B cell (primary cell): Measurements from ENCODE around the gene MBD1. TPM values are rescaled to one million over a fixed set of nuclear protein-coding genes. Genes with fewer than 3 reads are reported as not detected.

Experiments used
- ATAC-seq: fragments of 200-7000 bp; cut with Tn5 transposase; one replicate; pipeline ENCODE4 v1.10.0; 2021; ENCODE audit warnings: low read depth, mild to moderate bottlenecking, moderate number of reproducible peaks, moderate library complexity
- CTCF ChIA-PET: fragments of 350-600 bp; sonication (Branson Sonifier 250); formaldehyde crosslinking; loops from one replicate; lab custom pipeline; 2021; ENCODE audit warnings: antibody characterized with exemption, inconsistent platforms; lab: Charles Lee
- POLR2A ChIA-PET: fragments of 350-600 bp; sonication (Branson Sonifier 250); formaldehyde crosslinking; loops from one replicate; lab custom pipeline; 2021; ENCODE audit warnings: antibody characterized with exemption; lab: Charles Lee
- DNase-seq: peaks from one replicate; pipeline ENCODE4 v3.0.0; 2013
- H2AFZ ChIP-seq: 2 replicates; pipeline ENCODE4 v1.6.1; 2012; ENCODE audit warnings: mild to moderate bottlenecking, low read depth, low read length; ENCODE audit not compliant: insufficient read depth, poor library complexity, severe bottlenecking
- H3K27ac ChIP-seq, 2 donors: 1 replicate in 1 of 2; 2 replicates in 1 of 2; pipeline ENCODE4 v1.5.1; 2012 to 2013; ENCODE audit warnings: low read length in 2 of 2, mild to moderate bottlenecking in 2 of 2, moderate library complexity in 1 of 2
- H3K27me3 ChIP-seq, 4 experiments: fragments of 200-600 bp in 1 of 4; sonication (generic) in 1 of 4; replicated peaks in 1 of 4; 1 replicate in 2 of 4; 2 replicates in 2 of 4; pipeline versions ENCODE4 v1.6.1 to v1.7.0; 2013 to 2016; ENCODE audit warnings: low read length in 3 of 4, mild to moderate bottlenecking in 2 of 4, mixed read lengths in 1 of 4, moderate library complexity in 1 of 4; ENCODE audit not compliant: insufficient read depth in 4 of 4, control insufficient read depth in 3 of 4; ENCODE audit errors: control extremely low read depth in 1 of 4
- H3K36me3 ChIP-seq, 2 experiments: replicated peaks in 1 of 2; 1 replicate in 1 of 2; 2 replicates in 1 of 2; pipeline versions ENCODE4 v1.6.1 to v1.7.1; 2013; ENCODE audit warnings: low read length in 1 of 2; ENCODE audit not compliant: insufficient read depth in 2 of 2, control insufficient read depth in 1 of 2; ENCODE audit errors: control extremely low read depth in 1 of 2, extremely low read depth in 1 of 2
- H3K4me1 ChIP-seq, 2 donors: fragments of 200-600 bp in 1 of 2; sonication (generic) in 1 of 2; 1 replicate in 1 of 2; 2 replicates in 1 of 2; pipeline versions ENCODE4 v1.5.1 to v1.6.1; 2013 to 2017; ENCODE audit warnings: low read length in 2 of 2; ENCODE audit not compliant: control insufficient read depth in 2 of 2, insufficient read depth in 2 of 2
- H3K4me2 ChIP-seq: replicated peaks from 2 replicates; pipeline ENCODE3; 2012; ENCODE audit warnings: mild to moderate bottlenecking, low read depth, low read length; ENCODE audit not compliant: poor library complexity, severe bottlenecking
- H3K4me3 ChIP-seq, 5 experiments: fragments of 200-600 bp in 1 of 5; sonication (generic) in 1 of 5; 1 replicate in 3 of 5; 2 replicates in 2 of 5; pipeline versions ENCODE4 v1.5.1 to v1.7.0; 2011 to 2016; ENCODE audit warnings: low read length in 4 of 5, mild to moderate bottlenecking in 4 of 5, low read depth in 2 of 5, control low read depth in 1 of 5, moderate library complexity in 1 of 5; ENCODE audit not compliant: insufficient read depth in 1 of 5; ENCODE audit errors: control extremely low read depth in 1 of 5, extremely low read depth in 1 of 5
- H3K79me2 ChIP-seq: fragments of 200-600 bp; sonication (generic); one replicate; pipeline ENCODE4 v1.6.0; 2016; ENCODE audit warnings: low read length; ENCODE audit not compliant: control insufficient read depth, insufficient read depth
- H3K9ac ChIP-seq: fragments of 200-600 bp; sonication (generic); 2 replicates; pipeline ENCODE4 v1.6.1; 2017; ENCODE audit warnings: mild to moderate bottlenecking, low read length, moderate library complexity
- H3K9me3 ChIP-seq, 3 donors: one replicate each; pipeline versions ENCODE4 v1.6.1 to v1.7.1; 2013; ENCODE audit warnings: low read length in 2 of 3; ENCODE audit not compliant: control insufficient read depth in 2 of 3, insufficient read depth in 1 of 3; ENCODE audit errors: control extremely low read depth in 1 of 3
- H4K20me1 ChIP-seq: 2 replicates; pipeline ENCODE4 v1.6.0; 2012; ENCODE audit warnings: mild to moderate bottlenecking, low read length; ENCODE audit not compliant: insufficient read depth, control insufficient read depth, poor library complexity, severe bottlenecking
- H3K27ac Mint-ChIP-seq: one replicate; pipeline ENCODE4 v1.8.0; 2021; ENCODE audit warnings: mixed read lengths
- H3K27me3 Mint-ChIP-seq: one replicate; pipeline ENCODE4 v1.8.0; 2021; ENCODE audit warnings: mixed read lengths
- H3K4me1 Mint-ChIP-seq: one replicate; pipeline ENCODE4 v1.8.0; 2021; ENCODE audit warnings: mixed read lengths
- H3K4me3 Mint-ChIP-seq: one replicate; pipeline ENCODE4 v1.8.0; 2021; ENCODE audit warnings: mixed read lengths
- H3K9me3 Mint-ChIP-seq: one replicate; pipeline ENCODE4 v1.8.0; 2022; ENCODE audit warnings: mixed read lengths; ENCODE audit not compliant: insufficient read depth
- EZH2 ChIP-seq: IDR thresholded peaks from 2 replicates; pipeline ENCODE4 v1.6.1; 2012; ENCODE audit warnings: borderline replicate concordance, low read depth, mild to moderate bottlenecking, moderate library complexity, low read length; ENCODE audit not compliant: insufficient read depth, poor library complexity, severe bottlenecking
- WGBS: methylation state at CpG from one replicate; pipeline ENCODE4 v1.1.5; 2013; ENCODE audit warnings: missing lambda C conversion rate; ENCODE audit not compliant: insufficient coverage; 5-methylcytosine and 5-hydroxymethylcytosine counted together
- intact Hi-C: fragments of 100-400 bp; cut with micrococcal nuclease; formaldehyde crosslinking; loops from one replicate; pipeline ENCODE4 v1.10.0; 2022
- polyA plus RNA-seq: library from polyadenylated mRNA; depleted of rRNA; stranded (reverse); fragments of >200 nt; gene quantifications from 2 replicates; pipeline ENCODE4 v1.2.3, GENCODE V29; 2012
- total RNA-seq, 2 donors: library from RNA; stranded (reverse); fragments of 120-200 nt in 1 of 2; gene quantifications; 1 replicate in 1 of 2; 2 replicates in 1 of 2; pipeline versions ENCODE4 v1.2.3 to v1.2.4, GENCODE V29; 2013 to 2022
- TF ChIP-seq, protein P1 (sequence below): fragments of 200-600 bp; IDR thresholded peaks from one replicate; pipeline ENCODE4 v1.8.0; 2022; ENCODE audit warnings: antibody characterized with exemption, mild to moderate bottlenecking

Gene MBD1
- total and polyA plus RNA-seq, 2 donors (not counting 1 experiment from before 2014, with no cell fraction given): 120 to 135 TPM

DNA sequence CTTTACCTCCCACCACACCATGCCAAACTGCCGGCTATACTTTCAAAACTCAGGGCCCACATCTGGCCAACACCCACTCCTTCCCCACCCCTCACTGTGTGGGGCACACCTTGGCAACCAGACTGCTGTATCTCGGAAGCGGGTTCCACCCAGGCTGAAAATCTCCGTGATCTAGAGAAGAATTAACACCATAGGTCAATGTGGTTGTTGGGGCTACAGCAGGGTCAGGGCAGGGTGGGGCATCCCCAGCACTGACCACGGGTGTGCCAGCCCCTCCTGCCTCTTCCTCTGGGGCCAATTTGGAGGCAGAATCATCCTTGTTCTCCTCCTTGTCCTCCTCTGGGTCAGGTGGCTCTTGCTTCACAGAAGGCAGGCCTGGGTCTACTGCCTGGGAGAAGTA, 8.8 kb downstream of the MBD1 start:
- Histone ChIP-seq H3K4me2 (no peak overlapping the region), H3K9ac (no peak overlapping the region), H2AFZ (no peak overlapping the region), H3K9me3 (no peaks in the 10 kb centered on the region), H3K27me3 (no peaks in the 10 kb centered on the region), H3K36me3 (peaks cover 2 to 84% of the 10 kb centered on the region in 2 experiments), H3K4me3 (no peak overlapping the region), H3K79me2 (peaks cover 17% of the 10 kb centered on the region), H3K27ac (no peak overlapping the region), H4K20me1 (peaks cover 21% of the 10 kb centered on the region), H3K4me1 (peaks cover 0 to 10% of the 10 kb centered on the region in 2 donors)
- Mint-ChIP-seq H3K4me1 (peaks cover 7% of the 10 kb centered on the region), H3K4me3 (no peak overlapping the region), H3K27ac (no peak overlapping the region), H3K27me3 (no peaks in the 10 kb centered on the region), H3K9me3 (no peaks in the 10 kb centered on the region)
- no peak for ATAC-seq
- WGBS: 84% methylated on average over 5 of the region's 5 CpGs
- TF ChIP-seq, protein P1, sequence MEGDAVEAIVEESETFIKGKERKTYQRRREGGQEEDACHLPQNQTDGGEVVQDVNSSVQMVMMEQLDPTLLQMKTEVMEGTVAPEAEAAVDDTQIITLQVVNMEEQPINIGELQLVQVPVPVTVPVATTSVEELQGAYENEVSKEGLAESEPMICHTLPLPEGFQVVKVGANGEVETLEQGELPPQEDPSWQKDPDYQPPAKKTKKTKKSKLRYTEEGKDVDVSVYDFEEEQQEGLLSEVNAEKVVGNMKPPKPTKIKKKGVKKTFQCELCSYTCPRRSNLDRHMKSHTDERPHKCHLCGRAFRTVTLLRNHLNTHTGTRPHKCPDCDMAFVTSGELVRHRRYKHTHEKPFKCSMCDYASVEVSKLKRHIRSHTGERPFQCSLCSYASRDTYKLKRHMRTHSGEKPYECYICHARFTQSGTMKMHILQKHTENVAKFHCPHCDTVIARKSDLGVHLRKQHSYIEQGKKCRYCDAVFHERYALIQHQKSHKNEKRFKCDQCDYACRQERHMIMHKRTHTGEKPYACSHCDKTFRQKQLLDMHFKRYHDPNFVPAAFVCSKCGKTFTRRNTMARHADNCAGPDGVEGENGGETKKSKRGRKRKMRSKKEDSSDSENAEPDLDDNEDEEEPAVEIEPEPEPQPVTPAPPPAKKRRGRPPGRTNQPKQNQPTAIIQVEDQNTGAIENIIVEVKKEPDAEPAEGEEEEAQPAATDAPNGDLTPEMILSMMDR: no peak
- no peak for TF ChIP-seq EZH2
- POLR2A ChIA-PET: interaction anchor here (0.7 kb wide), 1 partner anchor 9 kb away, joined by 3 read pairs; the partner anchor contains the start of gene MBD1
- CTCF ChIA-PET: no interaction called here
- no peak for DNase-seq
- intact Hi-C loops: no loop called here

DNA sequence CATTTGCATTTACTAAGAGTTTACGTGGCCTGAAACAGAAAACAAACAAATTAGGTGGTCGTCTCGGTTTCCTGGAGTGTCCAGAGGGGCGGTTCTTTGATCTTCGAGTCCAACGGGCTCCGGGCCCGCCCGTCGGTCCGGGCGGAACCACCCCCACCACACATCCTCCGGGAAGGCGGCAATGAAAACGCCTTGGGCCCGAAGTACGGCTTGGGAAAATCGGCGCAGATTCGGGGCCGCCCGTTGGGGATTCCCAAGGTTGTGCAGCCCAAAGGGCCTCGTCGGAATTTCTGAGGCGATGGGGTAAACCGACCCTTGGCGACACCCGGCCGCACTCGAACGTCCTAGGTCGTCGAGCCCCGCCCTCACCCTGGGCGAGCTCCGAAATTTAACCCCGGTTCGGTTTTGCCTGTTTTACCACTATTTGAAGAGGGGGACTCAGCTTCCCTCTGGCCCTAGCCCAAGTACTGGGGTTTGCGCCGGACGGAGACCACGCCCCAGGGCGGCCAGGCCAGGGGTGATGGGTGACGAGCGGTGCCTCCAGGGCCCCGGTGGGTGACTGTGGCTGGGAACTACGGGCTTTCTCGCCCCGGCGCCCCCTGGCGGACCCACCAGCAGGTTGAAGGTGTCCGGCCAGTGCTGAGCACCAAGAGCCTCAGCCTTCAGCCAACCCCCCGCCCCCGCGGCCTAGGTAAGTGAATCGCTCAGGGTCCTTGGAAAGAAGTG, 13.1 kb downstream of the MBD1 start:
- CTCF ChIA-PET: interaction anchor here (0.5 to 7.3 kb wide), 15 partner anchors 11 to 813 kb away, joined by 3 to 75 read pairs (median 5); partner anchors contain the start of genes MBD1, MYO5B and SKA1
- intact Hi-C loops: loop anchor here (1.0 to 5.0 kb wide), 8 partner anchors 50 to 1593 kb away; partner anchors contain the start of genes ACAA2, MEX3C and MYO5B
- 7% methylated on average over 55 of the region's 56 CpGs for WGBS
- Mint-ChIP-seq H3K9me3 (no peaks in the 10 kb centered on the region), H3K4me1 (peaks cover 23% of the 10 kb centered on the region), H3K27ac (peak overlapping the region; percentile 90), H3K27me3 (no peaks in the 10 kb centered on the region), H3K4me3 (peak overlapping the region; percentile 93)
- POLR2A ChIA-PET: interaction anchor here (1.1 kb wide), 2 partner anchors 13 to 91 kb away, joined by 6 to 10 read pairs; partner anchors contain the start of gene MBD1
- Histone ChIP-seq H4K20me1 (no peaks in the 10 kb centered on the region), H3K79me2 (no peaks in the 10 kb centered on the region), H3K27me3 (no peaks in the 10 kb centered on the region), H3K9me3 (no peaks in the 10 kb centered on the region), H3K9ac (peak overlapping the region; percentile 71), H3K4me3 (peak overlapping the region; percentile 58 to 78 (median 71)), H2AFZ (peak overlapping the region; percentile 75), H3K4me1 (peaks cover 15 to 28% of the 10 kb centered on the region in 2 donors), H3K27ac (peak overlapping the region; percentile 67 to 77), H3K36me3 (peaks cover 0 to 44% of the 10 kb centered on the region in 2 experiments), H3K4me2 (peak overlapping the region; percentile 78)
- ATAC-seq (peak; percentile 78), DNase-seq (peak; percentile 89)
- no peak for TF ChIP-seq EZH2
- TF ChIP-seq, protein P1: peak; percentile 87
